HG03342 (cell line): Measurements from ENCODE around the gene MSH5.
"Not testable (repeated sequence)": the region's sequence is repeated elsewhere in the genome, so short reads cannot be mapped to it uniquely, and the experiment has no call there.

ENCODE experiments used
- ATAC-seq: cut with Tn5 transposase; IDR thresholded peaks from one replicate; pipeline ENCODE4 v1.9.1; 2021; ENCODE audit warnings: mild to moderate bottlenecking, moderate library complexity; ENCODE audit not compliant: unreplicated experiment

The MSH5 gene

DNA sequence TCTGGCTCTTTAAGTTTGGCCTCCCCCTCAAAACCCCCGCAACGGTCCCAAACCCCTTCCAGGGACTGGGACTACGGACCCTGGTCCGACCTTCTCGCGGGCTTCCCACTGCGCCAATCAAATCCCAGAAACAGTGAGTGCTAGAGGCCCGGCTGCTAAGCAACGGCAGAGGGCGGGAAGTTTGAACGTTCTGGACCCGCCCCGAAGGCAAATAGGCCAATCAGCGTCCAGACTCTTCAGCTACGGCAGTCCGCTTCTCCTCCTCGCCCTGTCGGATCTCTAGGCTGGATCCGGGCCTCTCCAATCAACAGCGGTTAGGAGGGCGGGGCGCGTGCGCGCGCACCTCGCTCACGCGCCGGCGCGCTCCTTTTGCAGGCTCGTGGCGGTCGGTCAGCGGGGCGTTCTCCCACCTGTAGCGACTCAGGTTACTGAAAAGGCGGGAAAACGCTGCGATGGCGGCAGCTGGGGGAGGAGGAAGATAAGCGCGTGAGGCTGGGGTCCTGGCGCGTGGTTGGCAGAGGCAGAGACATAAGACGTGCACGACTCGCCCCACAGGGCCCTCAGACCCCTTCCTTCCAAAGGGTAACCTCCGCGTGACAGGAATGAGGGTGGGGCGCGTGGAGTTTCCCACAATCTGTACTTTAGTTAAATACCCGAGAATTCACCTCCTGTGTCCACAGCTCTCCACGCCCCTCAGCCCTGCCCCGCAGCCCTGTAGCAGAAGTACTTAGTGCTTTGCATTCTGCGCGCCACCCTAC lies at the start of gene MSH5:
MSH5 (plus strand) TSS at position 367 of the 758 bp plus-strand sequence. CDS start 462 bp downstream, outside the sequence.
- ATAC-seq, result peak; percentile 62

DNA sequence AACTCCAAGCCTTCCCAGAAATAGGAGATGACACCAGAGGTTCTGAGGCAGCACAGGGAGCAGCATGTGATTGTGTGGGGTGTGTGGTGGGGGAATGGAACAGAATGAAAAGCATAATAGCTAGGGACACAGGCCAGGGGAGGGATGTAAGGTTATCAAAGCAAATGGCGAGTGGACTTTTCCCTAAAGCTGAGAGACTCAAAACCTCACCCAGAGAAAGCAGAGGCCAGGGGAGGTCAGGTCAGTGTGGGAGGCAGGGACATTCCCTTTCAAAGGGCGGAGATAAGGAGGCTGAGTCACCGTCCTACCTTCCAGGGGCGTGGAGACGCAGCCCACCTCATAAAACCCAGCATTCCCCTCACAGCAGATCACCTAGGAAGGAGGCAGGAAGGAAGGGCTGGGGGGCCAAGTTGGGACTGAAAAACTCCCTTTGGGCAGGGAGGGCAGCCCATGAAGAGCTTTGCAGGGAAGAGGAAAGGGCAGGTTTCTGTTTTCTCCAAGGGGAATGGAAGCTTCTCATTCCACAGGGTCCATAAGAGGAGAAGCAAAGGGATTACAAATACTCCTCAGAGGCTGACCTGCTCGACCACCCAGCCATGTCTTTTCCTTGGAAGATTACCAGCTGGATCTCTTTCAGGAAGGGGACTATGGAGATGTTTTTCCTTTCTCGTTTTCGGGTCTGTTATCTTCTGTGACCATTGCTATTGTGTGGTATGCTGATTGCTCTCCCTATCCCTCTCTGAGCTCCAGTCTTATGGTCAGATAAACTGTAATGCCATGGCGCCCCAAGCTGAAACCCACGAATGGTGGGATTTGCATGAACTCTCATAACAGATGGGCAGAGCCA lies 49.4 kb upstream of the MSH5 start:
- ATAC-seq, result no peak

DNA sequence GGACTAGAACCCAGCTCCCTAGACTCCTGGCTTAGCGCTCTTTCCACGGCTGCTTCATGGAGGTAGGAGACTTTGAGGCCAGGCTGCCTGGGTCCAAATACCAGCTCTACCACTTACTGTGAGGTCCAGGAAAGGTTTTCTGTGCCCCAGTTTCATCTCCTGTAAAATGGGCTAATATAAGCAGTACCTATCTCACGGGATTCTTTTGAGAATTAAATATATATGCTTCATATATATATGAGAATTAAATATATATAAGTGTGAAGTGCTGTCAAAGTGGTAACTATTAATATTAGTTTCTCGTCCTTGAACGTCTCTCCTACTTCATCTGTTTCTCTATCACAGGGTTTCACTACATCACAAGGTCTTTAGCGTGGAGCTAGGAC lies 48.7 kb upstream of the MSH5 start:
- ATAC-seq, result no peak

DNA sequence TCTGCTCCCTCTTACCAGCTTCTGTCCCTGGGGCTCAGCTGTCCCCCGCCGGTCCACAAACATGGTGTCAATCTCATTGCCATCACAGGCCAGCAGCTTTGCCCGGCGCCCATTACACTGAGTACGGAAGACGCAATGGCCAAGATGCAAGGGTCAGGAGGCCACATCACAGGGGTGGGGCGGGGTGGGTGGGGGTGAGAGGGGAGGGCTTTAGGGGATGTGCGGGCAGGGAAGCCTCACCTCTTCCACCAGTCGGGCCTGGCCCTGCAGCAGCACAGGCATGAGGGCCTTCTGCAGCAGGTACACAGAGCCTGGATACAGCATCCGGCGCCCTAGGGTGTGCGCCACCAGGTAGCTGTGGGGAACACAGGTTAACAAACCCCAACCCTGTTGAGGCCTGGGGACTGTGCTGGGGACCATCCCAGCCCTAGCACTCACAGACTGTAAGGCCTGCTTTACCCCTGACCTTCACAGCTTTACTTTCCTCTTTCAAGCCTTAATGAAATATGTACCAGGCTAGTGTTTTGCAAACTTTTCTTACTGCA lies 48.2 kb upstream of the MSH5 start:
- no peak for ATAC-seq

DNA sequence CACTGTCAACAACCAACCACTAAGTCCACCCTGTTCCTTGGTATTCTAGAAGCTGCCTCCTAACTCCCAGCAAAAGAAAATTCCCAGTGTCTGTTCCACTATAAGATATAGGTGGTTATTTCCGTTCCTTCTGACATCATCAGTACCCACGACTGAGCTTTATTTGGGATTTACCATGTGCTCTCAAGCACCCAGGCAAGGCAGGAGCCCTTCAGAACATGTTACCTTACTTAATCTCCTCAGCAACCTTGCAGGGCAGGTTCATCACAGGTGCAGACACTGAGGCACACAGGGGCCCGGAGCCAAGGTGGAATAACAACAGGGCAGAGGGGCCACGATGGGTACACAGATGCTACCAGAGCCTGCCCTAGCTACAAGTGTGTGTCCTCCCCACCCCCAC lies 47.5 kb upstream of the MSH5 start:
- ATAC-seq, result no peak

DNA sequence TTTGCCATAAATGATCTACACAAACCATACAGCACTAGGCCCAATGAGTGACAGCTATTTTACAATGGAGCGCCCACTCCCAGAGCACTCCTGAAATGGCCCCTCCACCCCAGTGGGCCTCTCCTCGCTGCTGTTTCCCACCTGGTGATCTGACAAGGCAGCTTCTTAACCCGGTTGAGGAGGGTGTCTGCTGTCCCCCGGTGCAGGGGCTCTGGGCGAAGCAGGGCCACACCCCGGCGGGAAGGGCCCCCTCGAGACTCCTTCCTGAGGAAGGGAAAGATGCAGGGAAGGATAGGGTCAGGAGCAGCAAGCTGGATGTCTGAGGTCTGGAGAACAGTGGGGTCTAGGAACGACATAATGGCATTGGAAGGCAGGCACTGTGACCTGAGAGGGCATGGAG lies 46.9 kb upstream of the MSH5 start:
- no peak for ATAC-seq

- no peak for ATAC-seq
Observed at GRCh38 chr6:31693535-31693934, 46.3 kb upstream of the MSH5 start.

DNA sequence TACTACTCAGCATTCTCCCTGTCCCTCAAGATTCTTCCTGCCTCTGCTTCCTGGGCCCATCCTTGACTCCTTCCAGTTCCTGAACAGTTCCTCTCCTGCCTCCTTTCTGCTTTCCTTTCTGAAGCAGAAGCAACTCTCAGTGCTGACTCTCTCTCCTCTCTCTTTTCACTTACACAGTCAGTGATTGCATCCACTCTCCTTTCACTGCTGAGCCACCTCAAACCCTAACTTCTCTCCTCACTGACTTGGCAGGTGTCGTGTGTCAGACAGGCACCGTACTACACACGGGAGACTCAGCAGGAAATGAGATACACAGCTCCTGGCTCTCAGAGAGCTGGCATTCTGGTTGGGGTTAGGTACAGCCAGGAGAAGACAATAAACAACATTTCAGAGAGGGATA lies 42.2 kb upstream of the MSH5 start:
- no peak for ATAC-seq

GRCh38 chr6:31700740-31701401 lies 38.9 kb upstream of the MSH5 start:
- ATAC-seq, result no peak

DNA sequence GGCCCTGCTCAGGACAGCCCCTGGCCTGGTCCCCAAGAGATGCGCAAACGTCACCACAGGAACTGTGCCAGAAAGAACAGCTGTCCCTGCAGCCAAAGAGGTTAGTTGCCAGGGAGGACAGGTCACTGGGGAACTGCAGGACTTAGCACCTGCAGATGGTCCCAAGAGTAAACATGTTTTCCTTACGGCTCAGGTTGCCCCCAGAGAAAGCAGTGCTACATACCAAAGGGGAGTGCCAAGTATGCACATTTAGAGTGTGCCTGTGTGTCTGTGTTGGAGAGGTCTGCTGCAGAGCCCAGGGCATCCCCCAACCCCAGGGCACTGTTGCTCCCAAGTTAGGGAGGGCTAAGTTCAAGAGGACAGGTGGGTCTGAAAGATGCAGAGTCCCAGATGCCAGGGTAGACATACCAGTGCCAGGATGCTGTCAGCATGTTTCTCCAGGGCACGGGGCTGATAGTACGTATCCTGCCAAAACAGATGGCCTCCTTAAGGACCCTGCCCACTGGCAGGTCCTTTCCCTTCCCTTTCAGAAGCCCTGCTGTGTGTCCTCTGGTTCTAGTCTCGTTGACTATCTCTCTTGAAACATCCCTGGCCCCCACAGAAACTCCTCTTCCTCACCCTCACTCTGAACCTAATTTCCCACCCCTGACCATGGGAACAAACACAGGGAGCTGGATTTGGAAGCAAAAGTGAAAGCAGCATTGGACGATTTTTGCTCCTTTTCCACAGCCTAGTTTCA lies 38.0 kb upstream of the MSH5 start:
- ATAC-seq, result no peak

DNA sequence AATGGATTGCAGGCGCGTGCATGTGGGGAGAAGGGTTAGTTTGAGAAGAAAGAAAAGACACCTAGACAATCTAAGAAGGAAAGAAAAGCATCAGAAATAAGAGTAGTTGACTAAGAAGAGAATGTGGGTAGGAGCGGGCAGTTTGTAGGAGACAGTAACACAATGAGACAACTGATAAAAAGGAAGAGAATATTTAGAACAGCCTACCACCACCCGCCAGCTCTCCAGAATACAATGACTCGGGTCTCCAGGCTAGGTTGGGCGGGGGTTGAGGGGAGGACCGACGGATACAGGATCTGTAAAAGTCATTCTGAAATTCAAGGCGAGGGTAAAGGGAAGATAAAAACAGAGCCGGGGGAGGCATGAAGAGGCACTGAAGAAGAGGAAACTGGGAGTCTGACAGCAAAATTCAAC lies 37.4 kb upstream of the MSH5 start:
- ATAC-seq, result no peak

DNA sequence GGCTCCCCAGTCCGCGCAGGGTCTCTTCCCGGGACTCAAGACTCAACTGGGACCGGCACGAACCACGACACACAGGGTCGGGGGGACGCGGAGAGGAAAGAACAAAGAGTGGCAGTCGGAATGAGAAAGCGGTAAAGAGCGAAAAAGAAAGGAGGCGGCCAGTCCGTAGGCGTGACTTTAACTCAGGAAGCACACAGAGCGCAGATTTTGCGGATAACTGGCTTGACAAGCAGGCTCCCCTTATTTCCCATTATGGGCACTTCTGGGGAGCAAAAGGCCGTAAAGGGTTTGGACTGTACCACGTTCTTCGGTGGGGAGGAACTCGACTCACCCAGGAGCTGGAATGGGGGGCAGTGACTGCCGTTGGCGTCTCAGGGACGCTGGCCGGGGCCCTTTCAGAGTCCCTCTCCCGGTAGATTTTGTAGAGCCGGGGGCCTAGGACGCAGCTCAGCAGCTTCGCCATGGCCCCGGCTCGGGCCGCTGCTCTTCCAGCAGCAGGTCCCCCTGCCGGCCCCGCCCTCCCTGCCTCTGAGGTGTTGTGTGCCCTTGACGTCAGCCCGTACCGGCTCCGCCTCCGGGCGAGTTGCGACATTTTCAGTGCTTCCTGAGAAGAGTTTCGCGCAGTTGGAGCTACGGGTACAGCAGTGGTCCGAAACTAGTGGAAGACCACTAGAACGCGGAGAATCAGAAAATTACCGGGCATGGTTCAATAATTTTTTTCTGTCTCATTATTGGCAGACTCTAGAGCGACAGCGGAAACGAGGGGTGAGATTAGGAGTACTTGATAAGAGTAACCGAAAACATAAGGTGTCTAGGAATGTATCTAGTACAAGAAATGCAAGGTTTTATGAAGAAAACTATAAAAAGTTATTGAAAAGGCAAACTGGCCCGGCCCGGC lies 36.7 kb upstream of the MSH5 start, which contains the start of gene ABHD16A:
ABHD16A (minus strand) TSS at position 506 of the 898 bp plus-strand sequence; CDS start at position 463, 43 bp downstream.
- peak; percentile 89 for ATAC-seq

DNA sequence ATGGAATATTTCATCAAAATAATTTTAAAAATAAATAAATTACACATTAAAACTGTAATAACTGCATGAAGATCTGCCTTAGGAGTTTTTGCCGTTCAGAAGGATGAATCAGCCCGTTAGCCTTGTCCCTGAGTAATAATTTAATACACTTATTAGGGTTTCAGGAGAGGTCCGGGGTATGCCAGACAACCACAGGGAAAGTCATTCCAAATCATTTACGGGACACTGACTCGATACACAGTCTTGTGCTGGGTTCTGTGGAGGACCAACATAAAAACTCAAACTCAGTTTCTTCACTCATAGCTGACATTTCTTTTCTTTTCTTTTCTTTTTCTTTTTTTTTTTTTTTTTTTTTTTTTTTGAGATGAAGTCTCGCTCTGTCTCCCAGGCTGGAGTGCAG lies 33.9 kb upstream of the MSH5 start:
- no peak for ATAC-seq

DNA sequence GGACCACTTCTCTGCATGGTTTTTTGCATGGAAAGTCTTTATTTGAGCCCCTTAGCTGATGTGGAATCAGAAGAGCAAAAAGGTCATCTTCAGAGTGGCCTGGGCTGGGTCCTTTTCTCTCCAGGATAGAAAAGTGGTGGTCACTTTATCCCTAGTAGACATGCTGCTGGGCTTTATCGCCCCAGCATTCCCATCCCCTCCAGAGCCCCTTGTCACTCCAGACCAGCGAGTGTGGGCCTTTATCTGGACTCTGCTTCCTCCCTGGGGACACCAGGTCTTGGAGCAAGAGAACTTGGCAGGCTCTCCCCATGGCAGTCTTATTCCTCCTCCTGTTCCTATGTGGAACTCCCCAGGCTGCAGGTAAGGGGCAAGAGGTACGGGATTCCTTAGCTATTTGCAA lies 33.2 kb upstream of the MSH5 start, which contains the start of gene LY6G6F:
LY6G6F (plus strand) TSS at position 268 of the 400 bp plus-strand sequence; CDS start at position 309, 41 bp downstream.
- no peak for ATAC-seq

GRCh38 chr6:31707701-31708100 lies 32.1 kb upstream of the MSH5 start:
- no peak for ATAC-seq

DNA sequence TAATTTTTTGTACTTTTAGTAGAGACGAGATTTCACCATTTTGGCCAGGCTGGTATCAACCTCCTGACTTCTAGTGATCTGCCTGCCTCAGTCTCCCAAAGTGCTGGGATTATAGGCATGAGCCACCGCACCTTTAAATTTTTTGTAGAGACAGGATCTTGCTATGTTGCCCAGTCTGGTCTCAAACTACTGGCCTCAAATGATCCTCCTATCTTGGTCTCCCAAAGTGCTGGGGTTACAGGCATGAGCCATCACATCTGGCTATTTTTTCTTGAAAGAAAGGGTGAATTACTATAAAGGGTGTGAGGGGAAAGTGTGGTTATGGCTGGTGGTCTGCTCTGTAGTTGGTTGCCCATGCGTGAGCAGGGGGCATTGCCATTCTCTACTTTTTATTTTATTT lies 31.6 kb upstream of the MSH5 start:
- ATAC-seq, result no peak

DNA sequence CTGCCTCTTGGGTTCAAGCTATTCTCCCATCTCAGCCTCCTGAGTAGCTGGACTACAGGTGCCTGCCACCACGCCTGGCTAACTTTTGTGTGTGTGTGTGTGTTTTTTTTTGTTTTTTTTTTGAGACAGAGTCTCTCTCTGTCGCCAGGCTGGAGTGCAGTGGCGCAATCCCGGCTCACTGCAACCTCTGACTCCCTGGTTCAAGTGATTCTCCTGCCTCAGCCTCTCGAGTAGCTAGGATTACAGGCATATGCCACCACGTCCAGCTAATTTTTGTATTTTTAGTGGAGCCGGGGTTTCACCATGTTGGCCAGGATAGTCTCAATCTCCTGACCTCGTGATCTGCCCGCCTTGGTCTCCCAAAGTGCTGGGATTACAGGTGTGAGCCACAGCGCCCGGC lies 30.6 kb upstream of the MSH5 start:
- ATAC-seq, result not testable (repeated sequence)

DNA sequence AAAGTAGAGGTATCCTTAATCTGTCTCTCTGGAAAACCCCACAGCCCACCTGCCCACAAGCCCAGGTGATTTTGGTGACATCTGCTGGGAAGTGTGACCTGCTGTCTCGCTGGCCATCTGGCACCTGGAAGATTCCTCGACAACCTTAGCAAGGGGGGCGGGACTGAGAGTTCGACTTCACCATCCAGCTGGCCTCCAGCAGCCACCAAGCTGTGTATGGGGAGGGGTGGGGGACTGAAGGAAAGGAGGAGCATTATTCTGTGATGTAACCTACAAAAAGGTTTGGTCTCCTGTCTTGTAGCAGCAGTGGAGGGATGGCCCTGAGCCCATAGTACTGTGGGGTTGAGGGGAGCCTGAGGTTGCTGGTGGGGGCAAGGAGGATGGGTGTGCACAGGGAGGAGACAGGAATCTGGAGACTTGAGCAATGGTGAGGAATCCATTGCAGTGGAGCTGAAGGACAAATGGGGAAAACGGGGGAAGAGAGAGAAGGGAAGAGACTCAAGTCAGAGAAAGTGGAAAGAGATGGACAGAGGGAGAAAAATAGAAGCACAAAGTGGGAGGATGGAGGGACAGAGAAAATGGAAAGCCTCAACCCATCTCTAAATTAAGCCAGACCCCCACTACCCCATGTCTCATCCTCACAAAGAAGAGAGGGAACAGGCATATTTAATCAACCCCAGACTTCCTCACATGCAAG lies 29.1 kb upstream of the MSH5 start:
- no peak for ATAC-seq

DNA sequence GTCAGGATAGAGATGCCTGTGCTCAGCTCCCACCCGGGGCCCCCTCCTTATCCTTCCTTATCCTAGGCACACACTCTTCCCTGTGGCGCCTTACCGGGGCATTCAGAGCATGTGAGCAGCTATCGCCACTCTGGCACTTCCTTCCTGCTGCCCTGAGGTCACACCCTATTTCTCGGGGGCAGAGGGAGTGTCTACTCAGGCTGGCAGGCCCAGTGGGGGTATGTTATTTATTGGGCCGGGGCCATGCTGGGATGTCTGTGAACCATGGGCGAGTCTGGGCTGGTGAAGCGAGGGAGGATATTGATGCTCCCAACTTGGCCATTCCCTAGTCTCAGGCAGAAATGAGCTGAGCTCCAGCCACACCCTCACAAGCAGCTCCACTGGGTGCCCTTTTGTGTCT lies 28.6 kb upstream of the MSH5 start:
- no peak for ATAC-seq
